Measurements from ENCODE around the gene NR5A2.

Gene NR5A2

GRCh38 chr1:200205216-200205995 lies 177.9 kb downstream of the NR5A2 start:
- no peak for DNase-seq (ENCODE audit: low spot score)

GRCh38 chr1:200206340-200206739 lies 178.8 kb downstream of the NR5A2 start:
- DNase-seq (ENCODE audit: low spot score), result no peak

GRCh38 chr1:200206761-200207160 lies 179.3 kb downstream of the NR5A2 start:
- DNase-seq (ENCODE audit: low spot score), result no peak

GRCh38 chr1:200207711-200208126 lies 180.2 kb downstream of the NR5A2 start:
- no peak for DNase-seq (ENCODE audit: low spot score)

GRCh38 chr1:200211157-200211556 lies 183.6 kb downstream of the NR5A2 start:
- no peak for DNase-seq (ENCODE audit: low spot score)

GRCh38 chr1:200213392-200213791 lies 185.9 kb downstream of the NR5A2 start:
- DNase-seq (ENCODE audit: low spot score), result no peak

GRCh38 chr1:200213921-200214320 lies 186.4 kb downstream of the NR5A2 start:
- no peak for DNase-seq (ENCODE audit: low spot score)

- no peak for DNase-seq (ENCODE audit: low spot score)
Measured at GRCh38 chr1:200215350-200215749, 187.8 kb downstream of the NR5A2 start.

GRCh38 chr1:200217703-200218102 lies 190.2 kb downstream of the NR5A2 start:
- DNase-seq (ENCODE audit: low spot score), result no peak

- DNase-seq (ENCODE audit: low spot score), result no peak
Measured at GRCh38 chr1:200221614-200222282, 194.2 kb downstream of the NR5A2 start.

GRCh38 chr1:200223207-200223606 lies 195.7 kb downstream of the NR5A2 start:
- DNase-seq (ENCODE audit: low spot score), result no peak

- no peak for DNase-seq (ENCODE audit: low spot score)
Measured at GRCh38 chr1:200223613-200224012, 196.1 kb downstream of the NR5A2 start.

GRCh38 chr1:200224315-200224714 lies 196.8 kb downstream of the NR5A2 start:
- no peak for DNase-seq (ENCODE audit: low spot score)

GRCh38 chr1:200226268-200226968 lies 198.9 kb downstream of the NR5A2 start:
- DNase-seq (ENCODE audit: low spot score), result no peak

GRCh38 chr1:200226969-200227303 lies 199.4 kb downstream of the NR5A2 start:
- no peak for DNase-seq (ENCODE audit: low spot score)

Measured in pons (tissue), 1 donor.